NK-92 treated with Interleukin-12 subunit alpha and Interleukin-12 subunit beta, amount 100 ng/mL, for 24 hours (cell line): ENCODE data around the gene IFNAR2.
"Not testable (repeated sequence)": the region's sequence is repeated elsewhere in the genome, so short reads cannot be mapped to it uniquely, and the experiment has no call there.

ENCODE experiments used
- DNase-seq: peaks from one replicate; lab custom pipeline; 2025; lab: John Stamatoyannopoulos, UW

Gene IFNAR2

DNA sequence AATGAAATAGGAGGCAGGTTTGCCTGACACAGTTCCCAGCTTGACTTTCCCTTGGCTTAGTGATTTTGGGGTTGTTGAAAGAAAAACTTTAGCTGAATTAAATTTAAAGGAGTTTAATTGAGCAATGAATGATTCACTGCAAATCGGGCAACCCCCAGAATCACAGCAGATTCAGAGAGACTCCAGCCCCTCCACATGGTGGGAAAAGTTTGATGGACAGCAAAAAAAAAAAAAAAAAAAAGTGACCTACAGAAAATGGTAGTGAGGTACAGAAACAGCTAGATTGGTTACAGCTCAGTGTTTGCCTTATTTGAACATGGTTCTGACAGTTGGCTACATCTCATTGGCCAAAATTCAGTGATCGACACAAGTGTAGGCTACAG, 12.6 kb upstream of the IFNAR2 start:
- no peak for DNase-seq

DNA sequence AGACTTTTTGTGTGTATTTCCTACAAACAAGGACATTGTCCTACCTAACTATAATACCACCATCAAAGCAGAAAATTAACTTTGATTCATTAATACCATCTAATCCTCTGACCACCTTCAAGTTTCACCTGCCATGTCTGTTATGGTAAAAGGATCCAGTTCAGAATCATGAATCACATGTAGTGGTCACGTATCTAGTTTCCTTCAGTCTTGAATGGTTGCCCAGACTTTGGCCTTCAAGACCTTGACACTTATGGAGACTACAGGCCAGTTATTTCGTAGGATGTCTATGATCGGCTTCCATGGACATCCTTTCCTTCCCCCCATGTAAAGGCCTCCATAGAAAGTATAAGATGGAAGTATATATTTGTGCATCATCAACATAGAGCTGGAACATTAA, 10.4 kb upstream of the IFNAR2 start:
- DNase-seq, result no peak

DNA sequence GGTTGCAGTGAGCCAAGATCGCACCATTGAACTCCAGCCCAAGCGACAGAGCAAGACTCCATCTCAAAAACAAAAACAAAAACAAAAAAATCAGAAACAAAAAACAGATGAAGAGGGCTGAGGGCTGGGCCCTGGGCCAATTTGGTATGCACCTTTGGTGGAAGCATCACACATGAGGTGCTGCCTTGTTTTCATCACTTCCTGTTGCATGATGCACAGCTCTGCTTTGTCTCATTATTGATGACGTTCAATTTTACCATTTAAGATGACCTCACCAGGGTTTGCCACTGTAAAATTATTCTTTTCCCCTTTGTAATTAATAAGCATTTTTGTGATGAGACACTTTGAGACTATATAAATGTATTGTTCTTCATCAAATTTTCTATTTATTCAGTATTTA, 9.8 kb upstream of the IFNAR2 start:
- DNase-seq, result no peak

GRCh38 chr21:33225376-33225775, 4.4 kb upstream of the IFNAR2 start:
- DNase-seq, result not testable (repeated sequence)

- DNase-seq, result no peak
These were observed 1.3 kb upstream of the IFNAR2 start for GRCh38 chr21:33228455-33228854.

DNA sequence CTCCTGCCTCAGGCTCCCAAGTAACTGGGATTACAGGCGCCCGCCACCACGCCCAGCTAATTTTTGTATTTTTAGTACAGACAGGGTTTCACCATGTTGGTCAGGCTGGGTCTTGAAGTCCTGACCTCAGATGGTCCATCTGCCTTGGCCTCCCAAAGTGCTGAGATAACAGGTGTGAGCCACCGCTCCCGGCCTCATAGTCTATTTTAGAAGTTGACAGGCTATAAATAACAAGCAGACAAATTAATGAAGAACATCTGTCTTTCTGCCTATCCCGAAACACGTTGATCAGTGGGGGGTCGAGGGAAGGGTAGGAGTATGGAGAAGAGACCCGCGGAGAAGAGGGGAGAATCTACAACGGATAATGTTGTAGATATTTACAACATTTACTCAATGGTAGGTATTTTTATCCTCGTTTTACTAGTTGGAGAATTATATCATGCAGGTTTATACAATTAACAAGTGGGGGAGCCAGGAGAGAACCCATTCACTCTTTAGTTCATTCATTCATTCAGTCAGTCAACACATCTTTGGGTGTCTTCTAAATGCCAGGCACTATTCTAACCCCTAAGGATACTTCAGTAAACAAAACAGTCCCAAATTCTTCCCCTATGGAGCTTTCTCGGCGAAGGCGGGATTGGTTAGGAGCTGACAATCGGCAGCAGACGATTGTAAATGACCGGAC, 497 bp upstream of the IFNAR2 start:
- no peak for DNase-seq

DNA sequence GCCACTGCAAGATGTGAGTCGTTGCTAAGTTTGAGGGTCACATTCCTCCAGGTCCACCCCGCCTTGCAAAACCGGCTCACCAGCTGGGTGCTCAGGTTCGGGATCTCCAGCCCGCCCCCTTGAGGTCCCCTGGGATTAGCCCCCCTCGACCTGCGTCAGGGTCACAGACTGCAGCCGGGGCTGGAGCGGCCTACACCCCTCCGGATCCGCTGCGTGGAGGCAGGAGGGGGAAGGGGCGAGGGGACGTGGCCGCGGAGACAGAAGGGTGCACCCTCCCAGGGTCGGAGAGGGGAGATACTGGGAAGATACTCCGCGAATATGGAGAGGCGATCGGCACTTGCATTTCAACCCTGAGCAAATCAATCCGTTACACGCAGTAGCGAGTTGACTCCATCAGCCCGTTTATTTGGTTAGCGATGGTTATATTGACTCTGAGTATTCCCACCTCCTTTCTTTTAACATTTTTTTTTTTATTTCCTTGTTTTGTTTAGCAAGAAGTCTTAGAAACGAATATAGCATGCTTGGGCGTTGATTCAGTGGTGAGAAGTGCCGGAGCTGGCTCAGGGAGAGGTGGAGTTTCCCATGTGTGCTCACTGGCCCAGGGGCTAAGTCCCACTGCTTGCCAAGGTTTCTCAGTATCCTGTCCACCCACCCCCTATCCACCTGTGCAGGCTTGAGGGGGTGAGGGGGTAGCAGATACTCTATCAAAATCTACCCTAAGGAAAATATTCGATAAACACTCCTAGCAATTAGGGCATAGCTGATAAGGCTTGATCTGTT, 997 bp downstream of the IFNAR2 start:
- DNase-seq, result peak; percentile 59

DNA sequence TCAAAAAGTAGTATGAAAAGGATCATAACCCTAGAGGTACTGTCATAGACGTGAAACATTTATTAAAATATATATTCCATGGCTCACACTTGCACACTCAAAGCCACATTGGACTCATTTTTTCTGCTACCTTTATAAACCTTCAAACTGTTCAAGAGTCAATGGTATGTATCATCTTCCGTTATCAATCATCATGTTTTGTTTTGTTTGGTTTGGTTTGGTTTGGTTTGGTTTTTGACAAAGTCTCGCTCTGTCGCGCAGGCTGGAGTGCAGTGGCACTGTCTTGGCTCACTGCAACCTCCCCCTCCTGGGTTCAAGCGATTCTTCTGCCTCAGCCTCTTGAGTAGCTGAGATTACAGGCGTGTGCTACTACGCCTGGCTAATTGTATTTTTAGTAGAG, 1.8 kb downstream of the IFNAR2 start:
- DNase-seq, result no peak

GRCh38 chr21:33232291-33233034, 2.7 kb downstream of the IFNAR2 start:
- DNase-seq, result no peak

DNA sequence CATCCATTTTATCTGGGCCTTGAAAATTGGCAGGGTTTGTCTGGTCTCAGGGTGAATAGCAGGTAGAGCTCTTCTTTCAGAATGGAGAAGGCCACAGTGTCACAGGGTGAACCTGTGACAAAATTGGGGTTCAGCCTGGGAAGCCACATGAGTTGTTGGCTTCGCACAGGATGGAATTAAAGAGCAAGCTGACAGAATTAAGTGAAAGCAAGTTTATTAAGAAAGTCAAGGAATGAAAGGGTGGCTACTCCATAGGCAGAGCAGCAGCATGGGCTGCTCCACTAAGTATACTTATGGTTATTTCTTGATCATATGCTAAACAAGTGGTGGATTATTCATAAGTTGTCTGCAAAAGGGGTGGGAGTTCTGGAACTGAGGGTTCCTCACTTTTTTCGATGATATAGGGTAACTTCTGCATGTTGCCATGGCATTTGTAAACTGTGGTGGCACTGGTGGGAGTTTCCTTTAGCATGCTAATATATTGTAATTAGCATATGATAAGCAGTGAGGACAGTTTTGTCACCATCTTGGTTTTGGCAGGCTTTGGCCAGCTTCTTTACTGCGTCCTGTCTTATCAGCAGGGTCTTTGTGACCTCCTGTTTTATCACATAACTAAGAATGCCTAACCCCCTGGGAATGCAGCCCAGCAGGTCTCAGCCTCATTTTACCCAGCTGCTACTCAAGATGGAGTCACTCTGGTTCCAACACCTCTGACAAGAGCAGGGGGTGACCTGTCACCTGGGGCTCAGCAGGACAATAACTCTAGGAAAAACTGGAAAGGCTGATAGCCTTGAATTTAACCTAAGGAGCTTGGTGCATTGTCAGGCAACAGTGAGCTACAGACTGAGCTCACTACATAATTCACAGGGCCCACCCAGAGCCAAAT, 5.1 kb downstream of the IFNAR2 start:
- DNase-seq, result no peak

DNA sequence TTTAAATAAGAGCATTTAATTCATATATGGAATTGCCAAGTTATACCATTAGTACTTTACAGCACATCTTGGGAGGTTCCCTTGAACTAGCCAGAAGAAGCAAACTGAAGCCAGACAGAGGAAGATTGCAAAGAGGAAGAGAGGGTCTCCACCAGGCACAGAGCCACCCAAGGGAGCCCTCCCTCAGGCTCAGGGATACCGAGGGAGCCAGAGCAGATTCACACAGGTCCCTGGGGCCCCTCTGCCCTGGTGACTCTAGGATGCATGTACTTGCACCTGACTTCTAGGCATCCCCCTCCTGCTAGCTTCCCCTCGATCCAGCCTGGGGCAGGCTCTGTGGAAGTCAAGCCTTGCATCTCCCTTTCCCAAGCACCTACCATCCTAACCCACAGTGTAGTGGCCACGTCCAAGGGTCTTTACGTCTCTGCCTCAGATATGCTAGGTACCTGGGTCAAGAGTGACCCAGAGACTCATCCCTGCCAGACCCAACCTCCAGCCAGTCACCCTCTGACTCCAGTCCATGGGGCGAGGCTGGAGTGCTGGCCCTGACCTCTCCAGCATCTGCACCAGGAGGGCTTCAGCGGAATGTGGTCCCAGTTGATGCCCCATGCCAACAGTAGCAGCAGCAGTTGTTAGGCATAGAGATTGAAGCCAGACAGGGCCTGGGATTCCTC, 6.4 kb downstream of the IFNAR2 start:
- no peak for DNase-seq

DNA sequence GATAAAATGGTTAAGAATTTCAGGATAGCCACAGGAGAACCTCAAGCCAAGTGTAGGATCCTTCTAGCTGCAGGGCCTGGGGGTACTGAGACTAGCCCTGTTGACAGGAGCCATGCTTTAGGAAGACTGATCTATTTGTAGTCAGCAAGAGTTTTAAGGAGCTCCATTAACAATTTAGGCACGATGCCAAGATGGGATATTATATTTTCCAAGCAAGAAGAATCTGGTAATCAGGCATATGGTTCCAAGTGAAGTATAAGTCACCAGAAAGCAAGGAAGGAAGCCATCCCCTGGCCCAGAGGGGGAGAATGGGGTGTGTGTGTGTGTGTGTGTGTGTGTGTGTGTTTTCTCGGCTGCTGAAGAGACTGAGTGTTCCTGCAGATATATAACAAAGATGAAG, 7.0 kb downstream of the IFNAR2 start:
- DNase-seq, result no peak

- DNase-seq, result no peak
These were observed 7.7 kb downstream of the IFNAR2 start for GRCh38 chr21:33237486-33237885.

- DNase-seq, result no peak
These were observed 8.4 kb downstream of the IFNAR2 start for GRCh38 chr21:33238146-33238545.

GRCh38 chr21:33238565-33239255, 9.0 kb downstream of the IFNAR2 start:
- DNase-seq, result peak; percentile 24

GRCh38 chr21:33239559-33240127, 9.9 kb downstream of the IFNAR2 start:
- not testable (repeated sequence) for DNase-seq

- DNase-seq, result no peak
These were observed 10.7 kb downstream of the IFNAR2 start for GRCh38 chr21:33240404-33240803.

- no peak for DNase-seq
These were observed 12.1 kb downstream of the IFNAR2 start for GRCh38 chr21:33241846-33242245.

GRCh38 chr21:33242846-33243245, 13.1 kb downstream of the IFNAR2 start:
- not testable (repeated sequence) for DNase-seq

DNA sequence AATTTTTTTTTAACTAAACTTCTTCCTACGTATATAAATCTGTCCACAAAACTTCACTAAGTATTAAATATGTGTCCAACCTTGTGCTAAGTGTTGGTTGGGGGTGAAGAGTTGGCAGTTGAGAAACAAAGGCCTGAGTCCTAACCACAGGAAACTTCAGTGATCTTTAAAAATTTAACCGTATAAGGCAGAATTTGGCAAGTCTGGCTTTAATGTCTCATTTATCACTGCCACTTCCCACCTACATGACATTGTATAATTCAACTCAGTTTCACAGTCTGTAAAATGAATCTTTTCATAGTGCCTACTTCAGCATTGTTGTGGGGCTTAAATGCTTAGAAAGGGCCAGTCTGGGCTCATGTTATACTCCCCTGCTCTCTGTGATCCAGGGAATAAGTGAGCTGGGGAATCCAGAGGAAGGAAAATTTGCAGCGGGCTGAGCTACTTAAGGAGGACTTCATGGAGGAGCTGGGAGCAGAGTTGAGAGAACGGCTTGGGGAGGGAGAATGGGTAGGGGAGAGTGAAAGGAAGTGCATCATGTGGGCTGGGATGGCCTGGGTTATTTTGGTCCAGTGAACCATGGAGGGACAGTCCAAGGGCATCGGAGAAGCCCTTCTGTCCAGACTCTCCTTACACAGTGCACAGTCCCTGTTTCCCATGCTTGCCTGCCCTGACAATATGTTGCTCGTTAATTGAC, 14.5 kb downstream of the IFNAR2 start:
- DNase-seq, result no peak
